Thoracic aorta (tissue), 2 donors: Measurements from ENCODE around the gene GH1. TPM values are rescaled to one million over a fixed set of nuclear protein-coding genes. Genes with fewer than 3 reads are reported as not detected.
"Not testable (repeated sequence)": the region's sequence is repeated elsewhere in the genome, so short reads cannot be mapped to it uniquely, and the experiment has no call there.

Experiments
- ATAC-seq: fragments of 150-250 bp; one replicate; pipeline ENCODE4 v1.8.0; 2017; ENCODE audit warnings: low read depth; ENCODE audit not compliant: insufficient number of reproducible peaks, low FRiP score
- DNase-seq: peaks from one replicate; pipeline ENCODE4 v3.0.0-alpha.2; 2020; ENCODE audit warnings: low spot score
- H3K27ac ChIP-seq, 2 donors: fragments of 200-600 bp; sonication (generic); 1 replicate in 1 of 2; 2 replicates in 1 of 2; pipeline ENCODE4 v1.5.1; 2016; ENCODE audit warnings: mild to moderate bottlenecking in 2 of 2, moderate library complexity in 2 of 2
- H3K27me3 ChIP-seq: fragments of 200-600 bp; sonication (generic); replicated peaks from 2 replicates; pipeline ENCODE4 v1.6.0; 2016; ENCODE audit warnings: mild to moderate bottlenecking; ENCODE audit not compliant: insufficient read depth
- H3K36me3 ChIP-seq: fragments of 200-600 bp; sonication (generic); one replicate; pipeline ENCODE4 v1.5.1; 2016
- H3K4me1 ChIP-seq, 2 donors: fragments of 200-600 bp; sonication (generic); 1 replicate in 1 of 2; 2 replicates in 1 of 2; pipeline versions ENCODE4 v1.5.1 to v1.6.0; 2016; ENCODE audit warnings: low read depth in 2 of 2, mild to moderate bottlenecking in 1 of 2; ENCODE audit not compliant: control insufficient read depth in 1 of 2
- H3K4me3 ChIP-seq: fragments of 200-600 bp; sonication (generic); 2 replicates; pipeline ENCODE4 v1.5.1; 2016; ENCODE audit warnings: mild to moderate bottlenecking
- H3K9me3 ChIP-seq: fragments of 200-600 bp; sonication (generic); 2 replicates; pipeline ENCODE4 v1.5.1; 2016
- total RNA-seq, 2 donors: library from RNA; depleted of rRNA; stranded (reverse); fragments of >200 nt; gene quantifications; one replicate each; pipeline versions ENCODE4 v1.1.0 to v1.2.3, GENCODE V29; 2016

Gene GH1
- total RNA-seq, 2 donors from 2014 or later, result not detected

- not testable (repeated sequence) for H3K27me3 ChIP-seq, H3K9me3 ChIP-seq, H3K4me3 ChIP-seq, H3K36me3 ChIP-seq, H3K27ac ChIP-seq, ATAC-seq, DNase-seq, H3K4me1 ChIP-seq
Observed at GRCh38 chr17:63898899-63899798, 19.5 kb downstream of the GH1 start.

DNA sequence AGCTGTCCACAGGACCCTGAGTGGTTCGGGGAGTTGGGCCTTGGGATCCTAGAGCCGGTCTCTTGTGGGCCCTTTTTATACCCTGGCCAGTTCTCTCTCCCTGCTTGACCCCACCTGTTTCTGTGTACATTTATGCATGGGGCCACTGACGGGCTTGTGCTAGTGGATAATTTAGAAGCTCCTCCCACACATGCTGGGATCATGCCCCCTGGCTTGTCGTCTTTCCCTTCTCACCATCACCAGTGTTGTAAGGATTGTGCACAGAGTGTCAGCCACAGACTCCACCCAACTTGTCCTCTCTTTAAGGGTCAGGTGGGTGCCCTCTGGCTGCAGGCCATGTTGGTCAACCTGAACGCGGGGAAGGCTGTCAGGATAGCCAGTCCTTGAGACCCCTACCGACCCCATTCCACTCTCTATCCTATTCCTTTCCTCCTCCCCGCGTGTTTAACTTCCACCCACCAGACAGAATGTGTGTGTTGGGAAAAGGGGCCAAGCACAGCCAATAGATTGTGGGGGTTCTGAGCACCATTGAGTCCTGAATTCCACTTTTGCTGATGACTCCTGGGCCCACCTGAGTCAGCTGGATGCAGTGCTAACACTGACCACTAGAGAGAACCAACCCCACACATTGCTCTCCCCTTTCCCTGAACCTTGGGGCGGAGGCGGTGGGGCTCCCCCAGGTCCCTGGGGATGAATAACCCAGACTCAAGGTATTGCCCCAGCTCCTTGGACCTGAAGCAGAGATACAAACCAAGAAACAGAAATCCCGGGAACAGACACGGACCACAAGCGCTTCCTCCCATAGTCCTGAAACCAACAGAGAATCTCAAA, 21.9 kb downstream of the GH1 start, which contains the start of gene CSH1:
CSH1 (minus strand) TSS at position 51 of the 831 bp plus-strand sequence. CDS start 63 bp downstream, outside the sequence.
- not testable (repeated sequence) for H3K4me1 ChIP-seq, H3K27ac ChIP-seq, H3K4me3 ChIP-seq, H3K9me3 ChIP-seq, H3K36me3 ChIP-seq, H3K27me3 ChIP-seq, ATAC-seq, DNase-seq

DNA sequence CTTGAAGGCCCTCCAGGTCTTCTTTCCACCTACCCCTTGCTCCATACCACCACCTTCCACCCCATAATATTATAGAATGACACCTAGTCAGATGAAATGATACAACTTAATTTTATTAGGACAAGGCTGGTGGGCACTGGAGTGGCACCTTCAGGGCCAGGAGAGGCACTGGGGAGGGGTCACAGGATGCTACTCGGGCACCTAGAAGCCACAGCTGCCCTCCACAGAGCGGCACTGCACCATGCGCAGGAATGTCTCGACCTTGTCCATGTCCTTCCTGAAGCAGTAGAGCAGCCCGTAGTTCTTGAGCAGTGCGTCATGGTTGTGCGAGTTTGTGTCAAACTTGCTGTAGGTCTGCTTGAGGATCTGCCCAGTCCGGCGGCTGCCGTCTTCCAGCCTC, 23.8 kb downstream of the GH1 start:
- DNase-seq, H3K4me1 ChIP-seq, H3K4me3 ChIP-seq, H3K27ac ChIP-seq, H3K36me3 ChIP-seq, H3K27me3 ChIP-seq, H3K9me3 ChIP-seq, ATAC-seq: not testable (repeated sequence)

- not testable (repeated sequence) for H3K27me3 ChIP-seq, DNase-seq, ATAC-seq, H3K27ac ChIP-seq, H3K4me1 ChIP-seq, H3K4me3 ChIP-seq, H3K36me3 ChIP-seq, H3K9me3 ChIP-seq
Observed at GRCh38 chr17:63894021-63894420, 24.6 kb downstream of the GH1 start.

DNA sequence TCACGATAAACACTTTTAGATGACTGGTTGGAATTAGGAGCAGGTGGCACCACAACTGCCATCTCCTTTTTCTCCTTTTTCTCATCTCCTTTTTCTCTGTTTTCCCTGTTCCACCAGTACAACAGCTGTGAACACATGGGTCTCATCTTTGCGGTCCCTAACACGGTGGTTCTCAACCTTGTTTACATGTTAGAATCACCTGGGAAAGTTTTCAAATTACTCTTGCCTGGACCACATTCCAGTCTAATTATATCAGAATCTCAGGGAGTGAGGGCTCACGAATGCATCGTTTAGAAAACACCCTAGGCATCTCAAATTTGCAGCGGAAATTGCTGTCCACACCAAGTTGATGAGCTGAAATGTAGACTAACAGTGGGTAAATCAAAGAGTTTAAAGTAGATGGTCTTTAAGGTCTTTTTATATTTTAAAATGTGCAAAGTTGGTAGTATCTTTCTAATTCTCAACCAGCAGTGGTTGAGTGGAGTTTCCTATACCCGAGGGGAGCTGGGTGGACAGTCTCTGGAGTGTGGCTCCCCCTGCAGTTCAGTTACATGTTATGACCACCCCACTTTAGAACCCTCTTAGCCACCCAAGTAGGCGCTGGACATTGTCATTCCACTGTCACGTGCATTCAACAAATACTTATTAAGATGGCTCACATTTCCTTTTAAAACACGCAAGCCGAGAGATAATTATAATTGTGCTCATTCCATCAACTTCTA, 26.2 kb downstream of the GH1 start:
- H3K27ac ChIP-seq, H3K4me3 ChIP-seq, H3K9me3 ChIP-seq, H3K27me3 ChIP-seq, DNase-seq, H3K36me3 ChIP-seq, H3K4me1 ChIP-seq, ATAC-seq: not testable (repeated sequence)

- peak; percentile 60 for ATAC-seq
- H3K4me1 ChIP-seq, H3K9me3 ChIP-seq, DNase-seq, H3K27me3 ChIP-seq, H3K27ac ChIP-seq, H3K4me3 ChIP-seq, H3K36me3 ChIP-seq: not testable (repeated sequence)
Observed at GRCh38 chr17:63889026-63889848, 29.4 kb downstream of the GH1 start.

GRCh38 chr17:63885119-63885518, 33.5 kb downstream of the GH1 start:
- not testable (repeated sequence) for H3K4me3 ChIP-seq, ATAC-seq, H3K4me1 ChIP-seq, H3K9me3 ChIP-seq, H3K27ac ChIP-seq, H3K27me3 ChIP-seq, DNase-seq, H3K36me3 ChIP-seq

GRCh38 chr17:63882626-63883126, 36.0 kb downstream of the GH1 start:
- not testable (repeated sequence) for H3K9me3 ChIP-seq, H3K4me1 ChIP-seq, DNase-seq, H3K36me3 ChIP-seq, H3K27me3 ChIP-seq, ATAC-seq, H3K4me3 ChIP-seq, H3K27ac ChIP-seq
